ENCODE measurements around the gene SPC24. TPM values are rescaled to one million over a fixed set of nuclear protein-coding genes. Genes with fewer than 3 reads are reported as not detected.
"Not testable (repeated sequence)": the region's sequence is repeated elsewhere in the genome, so short reads cannot be mapped to it uniquely, and the experiment has no call there.

Gene SPC24
- total RNA-seq, 1 experiment from 2014 or later, result 67.0 TPM

DNA sequence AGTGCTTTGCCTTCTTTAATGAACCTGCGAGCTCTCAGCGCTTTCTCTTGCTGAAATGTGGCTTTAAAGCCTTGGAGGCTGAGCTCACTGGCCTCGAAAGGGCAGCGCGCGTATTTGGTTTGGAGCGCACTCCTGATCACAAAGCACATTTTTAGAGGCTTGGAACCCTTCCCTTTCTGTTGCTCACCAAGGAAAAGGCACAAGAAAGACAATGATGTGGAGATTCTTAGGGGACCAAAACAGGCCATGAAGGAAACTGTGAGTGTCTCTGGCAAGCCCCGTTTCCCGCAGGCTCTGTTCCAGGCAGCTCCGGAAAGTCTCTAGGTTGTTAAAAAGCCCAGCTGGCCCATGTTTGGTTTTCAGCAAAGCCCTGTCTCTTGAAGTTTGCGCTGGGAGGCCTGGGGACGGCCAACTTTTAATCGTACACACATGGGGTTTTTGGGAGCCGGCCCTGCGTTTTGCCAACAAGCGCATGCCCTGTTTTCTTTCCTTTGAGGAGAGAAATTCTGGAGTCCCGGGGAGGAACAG, 9.4 kb upstream of the SPC24 start:
- no peak overlapping the region for H3K4me3 ChIP-seq (ENCODE audit: insufficient read depth, low read depth, low read length)
- peaks cover 4% of the 10 kb centered on the region for H3K36me3 ChIP-seq (replicated peaks; ENCODE audit: control insufficient read depth, insufficient read depth, low read length)
- no peaks in the 10 kb centered on the region for H3K27me3 ChIP-seq (ENCODE audit: control insufficient read depth, insufficient read depth, low read length)
- no peak for DNase-seq

DNA sequence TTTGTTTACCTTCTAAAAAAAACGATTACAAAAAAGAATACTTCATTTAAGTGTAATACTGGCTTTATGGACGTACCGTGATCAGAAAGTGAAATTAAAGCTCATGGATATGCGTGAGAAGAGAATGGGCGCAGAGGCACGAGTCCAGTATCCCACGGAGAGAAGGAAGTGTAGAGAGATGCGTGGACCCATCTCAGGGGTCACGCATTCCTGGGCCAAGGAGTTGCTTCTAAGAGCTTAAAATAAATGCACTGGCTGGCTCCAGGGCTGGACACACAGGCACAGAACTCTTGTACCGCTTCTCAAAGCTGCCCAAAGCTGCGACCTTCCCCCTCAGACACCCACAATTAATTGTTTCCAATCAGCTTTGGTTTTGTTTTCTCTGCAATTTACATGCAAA, 8.7 kb upstream of the SPC24 start:
- Histone ChIP-seq H3K27me3 (ENCODE audit: control insufficient read depth, insufficient read depth, low read length) (no peaks in the 10 kb centered on the region), H3K36me3 (replicated peaks; ENCODE audit: control insufficient read depth, insufficient read depth, low read length) (peaks cover 4% of the 10 kb centered on the region), H3K4me3 (ENCODE audit: insufficient read depth, low read depth, low read length) (no peak overlapping the region)
- no peak for DNase-seq

DNA sequence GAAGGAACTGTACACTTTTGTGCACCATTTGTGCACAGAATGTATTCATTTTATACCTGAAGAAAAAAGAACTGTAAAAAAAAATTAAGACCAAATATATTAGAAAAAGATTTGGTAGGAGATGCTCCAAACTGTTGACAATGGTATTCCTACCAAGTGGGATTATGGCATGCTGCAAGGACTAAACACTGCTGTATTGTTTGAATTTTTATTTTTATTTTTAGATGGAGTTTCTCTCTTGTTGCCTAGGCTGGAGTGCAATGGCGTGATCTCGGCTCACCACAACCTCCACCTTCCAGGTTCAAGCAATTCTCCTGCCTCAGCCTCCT, 4.8 kb upstream of the SPC24 start:
- not testable (repeated sequence) for H3K27me3 ChIP-seq (ENCODE audit: control insufficient read depth, insufficient read depth, low read length); DNase-seq; H3K36me3 ChIP-seq (replicated peaks; ENCODE audit: control insufficient read depth, insufficient read depth, low read length); H3K4me3 ChIP-seq (ENCODE audit: insufficient read depth, low read depth, low read length)

DNA sequence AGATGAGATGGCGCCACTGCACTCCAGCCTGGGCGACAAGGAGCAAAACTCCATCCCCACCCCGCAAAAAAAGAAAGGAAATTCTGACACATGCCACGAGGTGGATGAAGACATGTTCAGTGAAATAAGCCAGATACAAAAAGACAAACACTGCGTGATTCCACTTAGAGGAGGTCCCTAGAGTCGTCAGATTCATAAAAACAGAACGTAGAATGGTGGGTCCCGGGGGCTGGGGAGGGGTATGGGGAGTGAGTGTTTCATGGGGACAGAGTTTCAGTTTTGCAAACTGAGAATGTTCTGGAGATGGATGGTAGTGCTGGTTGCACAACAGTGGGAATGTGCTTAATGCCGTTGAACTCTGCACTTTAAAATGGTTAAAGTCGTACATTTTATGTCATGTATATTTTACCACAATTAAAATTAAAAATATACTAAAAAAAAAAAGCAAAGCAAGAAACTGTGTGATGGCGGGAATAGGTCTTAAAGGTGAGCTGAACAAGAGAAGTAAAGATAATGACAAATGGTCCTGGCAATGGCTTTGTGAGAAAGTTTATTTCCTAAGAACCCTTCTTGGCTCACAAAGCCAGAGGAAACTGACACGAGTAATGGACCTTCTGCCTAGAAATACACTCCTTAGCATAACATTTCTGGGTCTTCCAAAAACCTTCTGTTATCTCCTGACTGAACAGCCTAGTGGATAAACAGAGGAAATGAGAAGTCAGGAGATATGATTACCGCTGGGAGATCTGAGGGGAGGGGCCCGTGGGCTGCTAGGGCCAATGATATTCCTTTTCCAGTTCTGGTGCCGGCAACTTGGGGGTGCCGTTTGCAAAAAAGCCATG, 4.2 kb upstream of the SPC24 start:
- Histone ChIP-seq H3K4me3 (ENCODE audit: insufficient read depth, low read depth, low read length) (no peak overlapping the region), H3K36me3 (replicated peaks; ENCODE audit: control insufficient read depth, insufficient read depth, low read length) (no peaks in the 10 kb centered on the region), H3K27me3 (ENCODE audit: control insufficient read depth, insufficient read depth, low read length) (no peaks in the 10 kb centered on the region)
- DNase-seq, result peak; percentile 54

DNA sequence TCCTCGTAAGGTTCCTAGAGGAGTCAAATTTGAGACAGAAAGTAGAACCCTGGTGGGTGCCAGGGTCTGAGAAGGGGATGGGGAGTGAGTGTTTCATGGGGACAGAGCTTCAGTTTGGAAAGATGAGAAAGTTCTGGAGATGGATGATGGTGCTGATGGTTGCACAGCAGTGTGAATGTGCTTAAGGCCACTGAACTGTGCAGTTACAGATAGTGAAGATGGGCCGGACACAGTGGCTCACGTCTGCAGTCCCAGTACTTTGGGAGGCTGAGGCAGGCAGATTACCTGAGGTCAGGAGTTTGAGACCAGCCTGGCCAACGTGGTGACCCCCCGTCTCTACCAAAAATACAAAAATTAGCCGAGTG, 917 bp downstream of the SPC24 start:
- H3K27me3 ChIP-seq (ENCODE audit: control insufficient read depth, insufficient read depth, low read length), result no peaks in the 10 kb centered on the region
- peak overlapping the region; percentile 99 for H3K4me3 ChIP-seq (ENCODE audit: insufficient read depth, low read depth, low read length)
- peaks cover 1% of the 10 kb centered on the region; the same call in 1 of the 2 replicates for H3K36me3 ChIP-seq (replicated peaks; ENCODE audit: control insufficient read depth, insufficient read depth, low read length)
- DNase-seq, result no peak

DNA sequence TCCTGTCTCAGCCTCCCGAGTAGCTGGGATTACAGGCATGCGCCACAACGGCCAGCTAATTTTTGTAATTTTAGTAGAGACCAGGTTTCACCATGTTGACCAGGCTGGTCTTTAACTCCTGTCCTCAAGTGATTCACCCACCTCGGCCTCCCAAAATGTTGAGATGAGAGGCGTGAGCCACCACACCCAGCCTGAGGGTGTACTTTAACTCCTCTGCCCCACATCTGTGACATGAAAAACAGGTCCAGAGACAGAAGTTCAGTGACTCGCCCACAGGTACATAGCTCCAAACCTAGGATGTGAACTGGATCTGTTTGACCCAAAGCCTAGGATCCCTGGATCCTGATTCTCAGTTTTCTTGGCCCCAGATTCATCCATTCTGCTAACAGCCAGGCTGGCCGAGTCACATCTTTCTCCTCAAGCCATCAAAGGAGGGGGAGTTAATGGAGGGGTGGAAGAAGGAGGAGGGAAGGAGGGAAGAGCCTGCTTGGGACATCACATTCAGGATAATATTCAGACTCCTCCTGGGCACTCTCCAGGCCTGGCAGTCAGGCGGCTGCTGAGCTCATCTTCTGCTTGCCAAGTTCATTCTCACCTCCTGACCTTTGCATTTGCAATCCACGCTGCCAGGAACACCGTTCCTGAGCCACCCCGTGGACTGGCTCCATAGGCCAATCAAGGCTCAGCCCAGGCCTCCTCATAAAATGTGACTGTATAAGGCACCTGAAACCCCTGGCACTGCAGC, 3.1 kb downstream of the SPC24 start:
- DNase-seq, result no peak
- peaks cover 4% of the 10 kb centered on the region for H3K36me3 ChIP-seq (replicated peaks; ENCODE audit: control insufficient read depth, insufficient read depth, low read length)

DNA sequence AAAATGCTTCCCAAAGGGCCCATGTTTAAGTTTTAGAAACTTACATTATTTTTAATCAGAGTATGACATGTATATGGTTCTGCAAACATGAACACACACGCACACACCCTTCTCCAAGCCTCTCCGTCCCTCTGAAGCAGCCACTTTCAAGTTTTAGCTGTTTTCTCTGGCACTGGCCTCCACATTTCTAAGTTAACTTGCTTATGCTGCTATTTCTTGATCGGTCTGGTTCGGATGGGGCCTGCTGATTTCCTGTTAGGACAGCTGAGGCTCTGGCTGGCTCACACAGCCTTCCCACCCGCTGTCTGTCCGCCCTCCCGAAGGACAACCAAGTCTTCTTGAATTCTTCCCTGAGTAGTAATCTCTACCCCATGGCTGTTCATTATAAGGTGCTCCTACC, 4.4 kb downstream of the SPC24 start:
- Histone ChIP-seq H3K27me3 (ENCODE audit: control insufficient read depth, insufficient read depth, low read length) (no peaks in the 10 kb centered on the region), H3K36me3 (replicated peaks; ENCODE audit: control insufficient read depth, insufficient read depth, low read length) (peaks cover 4% of the 10 kb centered on the region), H3K4me3 (ENCODE audit: insufficient read depth, low read depth, low read length) (no peak overlapping the region)
- no peak for DNase-seq

More for the DNA sequence above, 3.1 kb downstream of the SPC24 start:
- H3K4me3 ChIP-seq (ENCODE audit: insufficient read depth, low read depth, low read length), result no peak overlapping the region
- H3K27me3 ChIP-seq (ENCODE audit: control insufficient read depth, insufficient read depth, low read length), result no peaks in the 10 kb centered on the region

DNA sequence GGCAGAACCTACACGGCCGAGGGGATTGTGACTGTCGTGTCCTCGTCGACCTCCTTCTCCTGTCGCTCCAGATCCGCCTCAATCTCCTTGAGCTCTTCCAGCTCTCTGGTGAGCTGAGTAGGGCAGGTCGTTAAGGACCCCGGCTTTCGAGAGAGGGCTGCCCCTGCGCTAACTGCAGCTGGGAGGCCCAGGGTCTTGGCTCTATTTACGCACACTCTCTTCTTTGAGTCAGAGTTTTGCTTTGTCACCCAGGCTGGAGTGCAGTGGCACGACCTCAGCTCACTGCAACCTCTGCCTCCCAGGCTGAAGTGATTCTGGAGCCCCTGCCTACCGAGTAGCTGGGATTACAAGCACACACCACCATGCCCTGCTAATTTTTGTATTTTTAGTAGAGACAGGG, 7.6 kb downstream of the SPC24 start:
- H3K4me3 ChIP-seq (ENCODE audit: insufficient read depth, low read depth, low read length), result no peak overlapping the region
- no peak for DNase-seq
- peaks cover 15% of the 10 kb centered on the region for H3K36me3 ChIP-seq (replicated peaks; ENCODE audit: control insufficient read depth, insufficient read depth, low read length)
- H3K27me3 ChIP-seq (ENCODE audit: control insufficient read depth, insufficient read depth, low read length), result no peaks in the 10 kb centered on the region

DNA sequence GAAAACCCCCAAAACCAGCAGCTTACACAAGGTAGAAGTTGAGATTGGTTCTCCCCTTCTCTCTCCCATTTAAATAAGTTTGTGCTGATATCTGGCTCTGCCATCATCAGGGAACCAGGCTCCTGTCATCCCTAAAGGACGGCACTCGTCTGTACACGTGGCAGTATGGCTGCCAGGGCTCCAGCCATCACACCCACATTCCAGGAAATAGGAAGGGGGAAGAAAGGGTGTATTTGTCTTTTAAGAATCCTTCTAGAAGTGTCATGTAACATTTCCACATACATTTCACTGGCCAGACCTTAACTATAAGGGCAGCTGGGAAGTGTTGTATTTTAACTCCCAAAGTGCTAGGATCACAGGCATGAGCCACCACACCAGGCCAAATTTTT, 10.1 kb downstream of the SPC24 start:
- no peak overlapping the region for H3K4me3 ChIP-seq (ENCODE audit: insufficient read depth, low read depth, low read length)
- H3K27me3 ChIP-seq (ENCODE audit: control insufficient read depth, insufficient read depth, low read length), result no peaks in the 10 kb centered on the region
- peaks cover 14% of the 10 kb centered on the region for H3K36me3 ChIP-seq (replicated peaks; ENCODE audit: control insufficient read depth, insufficient read depth, low read length)
- DNase-seq, result no peak

DNA sequence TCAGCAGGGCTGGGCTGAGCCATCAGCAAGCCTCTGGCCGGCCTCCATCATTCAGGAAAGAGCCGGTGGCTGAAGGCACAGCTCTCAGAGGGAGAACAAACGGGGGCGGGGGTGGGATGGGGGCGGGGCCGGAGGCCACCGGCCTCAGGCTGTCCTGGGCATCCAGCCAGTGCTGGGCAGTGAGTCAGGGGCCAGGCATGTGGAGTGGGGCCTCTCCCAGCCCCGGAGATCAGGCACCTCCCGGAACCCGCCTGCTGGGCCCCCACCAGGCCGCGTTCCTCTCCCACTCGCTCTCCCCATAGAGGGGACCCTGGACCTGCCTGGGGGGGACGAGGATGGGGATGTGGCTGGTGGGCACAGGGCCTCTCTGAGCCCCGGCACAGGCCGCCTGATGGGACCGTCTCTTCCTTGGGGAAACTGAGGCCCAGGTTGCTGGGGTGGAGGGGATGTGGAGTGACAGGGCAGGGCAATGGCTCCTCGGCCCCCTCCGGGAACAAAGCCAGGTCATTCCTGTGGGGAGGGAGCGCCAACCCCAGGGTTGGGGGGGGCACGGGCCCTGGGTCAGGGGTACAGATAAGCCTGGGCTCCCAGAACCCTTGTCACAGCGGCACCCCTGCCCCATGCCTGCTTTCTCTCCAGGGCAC, 12.9 kb downstream of the SPC24 start:
- Histone ChIP-seq H3K27me3 (ENCODE audit: control insufficient read depth, insufficient read depth, low read length) (no peaks in the 10 kb centered on the region), H3K4me3 (ENCODE audit: insufficient read depth, low read depth, low read length) (0 out of 2 replicates have a peak overlapping the region, but pooled peaks have one; percentile 5), H3K36me3 (replicated peaks; ENCODE audit: control insufficient read depth, insufficient read depth, low read length) (peaks cover 11% of the 10 kb centered on the region)
- DNase-seq, result peak; percentile 92

DNA sequence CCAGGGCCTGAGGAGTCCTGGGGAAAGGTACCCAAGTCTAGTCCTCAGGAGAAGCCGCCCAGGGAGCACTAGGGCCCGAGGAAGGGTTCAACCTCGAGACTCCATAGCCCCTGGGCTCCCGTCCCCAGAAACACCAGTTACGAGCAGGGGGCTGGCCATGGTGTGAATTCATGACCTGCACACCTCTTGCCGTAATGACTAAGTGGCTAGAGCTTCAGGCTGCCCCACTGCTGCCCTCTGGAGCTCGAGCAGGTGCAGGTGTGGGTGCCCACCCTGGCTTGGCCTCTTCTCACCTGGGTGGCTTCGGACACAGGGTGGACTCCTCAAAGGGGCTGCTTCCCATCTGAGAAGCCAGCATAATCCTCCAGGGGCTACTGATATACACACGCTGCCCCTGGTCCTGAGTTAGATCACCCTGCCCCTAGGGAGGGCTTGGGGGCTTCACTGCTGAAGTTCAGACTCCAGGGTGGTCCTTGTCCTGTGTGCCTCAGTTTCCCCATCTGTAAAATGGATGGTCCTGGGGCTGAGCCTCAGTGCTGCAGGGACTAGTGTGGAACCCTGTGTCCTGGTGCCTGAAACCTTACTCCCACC, 13.6 kb downstream of the SPC24 start:
- Histone ChIP-seq H3K4me3 (ENCODE audit: insufficient read depth, low read depth, low read length) (no peak overlapping the region), H3K36me3 (replicated peaks; ENCODE audit: control insufficient read depth, insufficient read depth, low read length) (peaks cover 11% of the 10 kb centered on the region), H3K27me3 (ENCODE audit: control insufficient read depth, insufficient read depth, low read length) (no peaks in the 10 kb centered on the region)
- peak; percentile 56 for DNase-seq

DNA sequence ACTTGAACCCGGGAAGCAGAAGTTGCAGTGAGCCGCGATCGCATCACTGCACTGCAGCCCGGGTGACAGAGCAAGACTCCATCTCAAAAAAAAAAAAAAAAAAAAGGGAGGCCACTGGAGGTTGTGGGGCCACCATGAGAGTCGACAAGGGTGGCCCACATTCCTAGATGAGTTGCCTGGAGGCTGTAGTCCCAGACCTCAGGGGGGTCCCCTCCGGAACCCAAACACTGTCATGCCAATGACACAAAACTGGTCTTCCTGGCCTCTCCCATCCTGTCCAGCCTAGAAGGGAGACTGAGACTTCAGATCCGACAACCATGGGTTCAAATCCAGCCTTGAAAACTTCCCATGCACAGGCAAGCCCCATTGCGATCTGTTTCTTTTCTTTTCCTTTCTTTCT, 14.7 kb downstream of the SPC24 start:
- peaks cover 8% of the 10 kb centered on the region for H3K36me3 ChIP-seq (replicated peaks; ENCODE audit: control insufficient read depth, insufficient read depth, low read length)
- no peak overlapping the region for H3K4me3 ChIP-seq (ENCODE audit: insufficient read depth, low read depth, low read length)
- no peaks in the 10 kb centered on the region for H3K27me3 ChIP-seq (ENCODE audit: control insufficient read depth, insufficient read depth, low read length)
- DNase-seq, result no peak

DNA sequence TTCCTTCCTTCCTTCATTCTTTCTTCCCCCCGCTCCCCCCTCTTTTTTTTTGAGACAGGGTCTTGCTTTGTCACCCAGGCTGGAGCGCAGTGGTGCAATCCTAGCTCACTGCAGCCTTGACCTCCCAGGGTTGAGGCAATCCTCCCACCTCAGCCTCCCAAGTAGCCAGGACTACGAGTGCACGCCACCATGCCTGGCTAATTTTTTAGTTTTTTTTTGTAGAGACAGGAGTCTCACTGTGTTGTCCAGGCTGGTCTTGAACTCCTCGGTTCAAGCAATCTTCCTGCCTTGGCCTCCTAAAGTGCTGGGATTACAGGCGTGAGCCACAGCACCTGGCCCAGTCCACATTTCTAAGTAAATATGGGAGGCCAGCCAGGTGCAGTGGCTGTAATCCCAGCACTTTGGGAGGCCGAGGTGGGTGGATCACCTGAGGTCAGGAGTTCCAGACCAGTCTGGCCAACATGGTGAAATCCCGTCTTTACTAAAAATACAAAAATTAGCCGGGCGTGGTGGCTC, 15.5 kb downstream of the SPC24 start:
- DNase-seq; H3K36me3 ChIP-seq (replicated peaks; ENCODE audit: control insufficient read depth, insufficient read depth, low read length): not testable (repeated sequence)

DNA sequence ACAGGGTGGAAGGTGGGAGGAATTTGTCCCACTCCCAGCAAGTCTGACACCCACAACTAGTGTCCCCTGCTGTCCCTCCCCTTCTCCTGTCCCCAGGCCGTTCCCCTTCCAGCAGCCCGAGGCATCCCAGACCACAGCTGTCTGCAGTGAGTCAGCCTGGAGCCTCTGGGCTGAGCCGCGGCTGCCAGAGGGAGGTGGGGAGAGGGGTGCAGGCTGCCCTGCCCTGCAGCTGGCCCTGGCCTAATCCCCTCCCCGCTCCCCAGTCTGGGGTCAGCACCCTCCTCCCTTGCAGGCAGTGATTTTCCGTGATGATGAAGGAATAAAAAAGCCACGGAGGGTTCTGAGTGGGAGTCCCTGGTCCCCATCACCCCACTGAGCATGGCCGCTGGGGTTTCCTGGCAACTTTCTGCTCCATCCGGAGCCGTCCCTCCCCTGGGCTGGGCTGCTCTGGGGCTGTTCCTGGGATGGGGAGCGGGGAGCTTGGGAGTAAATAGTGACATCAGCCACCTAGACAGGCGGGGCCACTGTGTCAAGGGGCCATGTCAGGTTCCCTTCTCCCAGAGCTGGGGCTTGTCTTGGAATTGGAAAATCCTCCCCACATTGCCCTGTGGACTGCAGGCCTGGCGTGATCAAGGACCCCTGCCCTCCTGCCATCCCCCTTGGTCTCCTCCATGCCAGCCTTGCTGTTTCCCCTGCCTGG, 16.8 kb downstream of the SPC24 start:
- H3K36me3 ChIP-seq (replicated peaks; ENCODE audit: control insufficient read depth, insufficient read depth, low read length), result no peaks in the 10 kb centered on the region
- DNase-seq, result peak; percentile 82
- H3K4me3 ChIP-seq (ENCODE audit: insufficient read depth, low read depth, low read length), result no peak overlapping the region
- no peaks in the 10 kb centered on the region for H3K27me3 ChIP-seq (ENCODE audit: control insufficient read depth, insufficient read depth, low read length)

More for the DNA sequence above, 15.5 kb downstream of the SPC24 start:
- not testable (repeated sequence) for H3K4me3 ChIP-seq (ENCODE audit: insufficient read depth, low read depth, low read length); H3K27me3 ChIP-seq (ENCODE audit: control insufficient read depth, insufficient read depth, low read length)
